Measurements from ENCODE around the gene MGLL. TPM values are rescaled to one million over a fixed set of nuclear protein-coding genes. Genes with fewer than 3 reads are reported as not detected.

Gene MGLL
- total and polyA plus RNA-seq, 8 donors = 8.6 to 318 (median 16.0) TPM

DNA sequence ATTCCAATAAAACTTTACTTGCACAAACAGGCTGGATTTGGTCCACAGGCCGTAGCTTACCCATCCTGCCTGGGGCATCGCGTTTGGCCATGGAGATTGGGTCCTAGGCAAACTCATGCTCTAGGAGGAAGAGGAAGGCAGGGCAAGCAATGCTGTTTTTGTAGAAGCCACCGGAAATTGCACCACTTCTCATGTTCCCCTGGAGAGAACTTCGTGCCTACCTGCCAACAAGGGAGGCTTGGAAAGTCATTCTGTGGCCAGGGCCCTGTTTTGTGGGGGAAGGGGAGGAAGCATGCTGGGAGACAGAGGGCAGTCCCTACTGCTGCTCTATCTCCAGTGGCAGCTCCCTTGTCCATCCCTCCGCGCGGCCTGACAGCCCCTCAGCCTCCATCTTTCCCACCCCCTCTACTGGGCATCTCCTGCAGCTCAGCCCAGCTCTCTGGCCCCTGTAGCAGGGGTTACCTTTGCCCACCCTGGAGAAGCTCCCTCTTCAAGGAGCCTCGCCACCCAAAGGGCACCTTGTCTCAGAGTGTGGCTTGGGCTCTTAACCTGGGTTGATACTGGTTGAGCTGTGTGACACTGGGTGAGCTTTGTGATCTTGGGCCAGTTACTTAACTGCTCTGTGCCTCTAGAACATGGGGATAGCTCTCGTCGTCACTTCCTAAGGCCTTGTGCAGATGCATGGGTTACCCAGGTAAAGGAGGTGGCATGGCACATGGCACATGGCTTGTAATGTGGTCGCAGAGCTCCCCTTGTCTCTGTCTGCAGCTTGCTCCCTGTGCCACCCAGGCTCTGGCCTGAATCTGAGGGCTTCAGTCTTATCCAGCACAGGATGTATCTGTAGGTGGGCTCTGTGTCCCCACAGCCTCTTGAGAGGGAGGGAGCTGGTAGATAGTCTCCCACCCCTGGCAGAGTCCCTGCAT, 143.4 kb downstream of the MGLL start:
- TF ChIP-seq, protein P1, sequence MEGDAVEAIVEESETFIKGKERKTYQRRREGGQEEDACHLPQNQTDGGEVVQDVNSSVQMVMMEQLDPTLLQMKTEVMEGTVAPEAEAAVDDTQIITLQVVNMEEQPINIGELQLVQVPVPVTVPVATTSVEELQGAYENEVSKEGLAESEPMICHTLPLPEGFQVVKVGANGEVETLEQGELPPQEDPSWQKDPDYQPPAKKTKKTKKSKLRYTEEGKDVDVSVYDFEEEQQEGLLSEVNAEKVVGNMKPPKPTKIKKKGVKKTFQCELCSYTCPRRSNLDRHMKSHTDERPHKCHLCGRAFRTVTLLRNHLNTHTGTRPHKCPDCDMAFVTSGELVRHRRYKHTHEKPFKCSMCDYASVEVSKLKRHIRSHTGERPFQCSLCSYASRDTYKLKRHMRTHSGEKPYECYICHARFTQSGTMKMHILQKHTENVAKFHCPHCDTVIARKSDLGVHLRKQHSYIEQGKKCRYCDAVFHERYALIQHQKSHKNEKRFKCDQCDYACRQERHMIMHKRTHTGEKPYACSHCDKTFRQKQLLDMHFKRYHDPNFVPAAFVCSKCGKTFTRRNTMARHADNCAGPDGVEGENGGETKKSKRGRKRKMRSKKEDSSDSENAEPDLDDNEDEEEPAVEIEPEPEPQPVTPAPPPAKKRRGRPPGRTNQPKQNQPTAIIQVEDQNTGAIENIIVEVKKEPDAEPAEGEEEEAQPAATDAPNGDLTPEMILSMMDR (IDR thresholded peaks at IDR 0.05) = no peak

DNA sequence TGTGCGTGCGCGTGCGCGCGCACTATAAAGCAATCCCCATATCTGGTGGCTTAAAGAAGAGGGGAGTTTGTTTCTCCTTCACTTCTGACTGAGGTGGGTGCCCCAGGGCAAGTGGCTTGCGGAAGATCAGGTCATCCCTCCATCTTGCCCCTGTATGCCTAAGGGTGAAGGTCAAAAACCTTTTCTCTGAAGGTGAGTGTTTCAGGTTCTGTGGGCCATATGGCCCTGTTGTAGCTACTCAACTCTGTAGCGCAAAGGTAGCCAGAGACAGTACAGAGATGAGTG, 144.1 kb downstream of the MGLL start:
- peaks cover 0 to 66% of the 10 kb centered on the region in 2 donors for H3K4me1 ChIP-seq
- peaks cover 0 to 43% of the 10 kb centered on the region in 2 donors for H3K36me3 ChIP-seq
- H3K4me3 ChIP-seq = no peak overlapping the region
- TF ChIP-seq, protein P1 (IDR thresholded peaks at IDR 0.05) = no peak
- DNase-seq (no peak), ATAC-seq (no peak)
- H3K27me3 ChIP-seq = no peaks in the 10 kb centered on the region
- H3K9me3 ChIP-seq = no peaks in the 10 kb centered on the region
- intact Hi-C loops (cut with DNase I) = no loop called here
- peak overlapping the region in 1 of 2 donors; percentile 82 for H3K27ac ChIP-seq

More for the DNA sequence above, 143.4 kb downstream of the MGLL start:
- DNase-seq (peak in 2 of 4 donors; percentile 57 to 85), ATAC-seq (no peak)
- H3K36me3 ChIP-seq = peaks cover 0 to 43% of the 10 kb centered on the region in 2 donors
- H3K27ac ChIP-seq = peak overlapping the region in 1 of 2 donors; percentile 82
- no peaks in the 10 kb centered on the region for H3K9me3 ChIP-seq
- no peaks in the 10 kb centered on the region for H3K27me3 ChIP-seq
- intact Hi-C loops (cut with DNase I) = no loop called here
- H3K4me1 ChIP-seq = peaks cover 0 to 66% of the 10 kb centered on the region in 2 donors
- H3K4me3 ChIP-seq = no peak overlapping the region

- TF ChIP-seq, protein P1 (IDR thresholded peaks at IDR 0.05) = no peak
- H3K36me3 ChIP-seq = peaks cover 0 to 43% of the 10 kb centered on the region in 2 donors
- H3K4me3 ChIP-seq = no peak overlapping the region
- no peaks in the 10 kb centered on the region for H3K9me3 ChIP-seq
- intact Hi-C loops (cut with DNase I) = no loop called here
- peak overlapping the region in 1 of 2 donors; percentile 82 for H3K27ac ChIP-seq
- peaks cover 0 to 61% of the 10 kb centered on the region in 2 donors for H3K4me1 ChIP-seq
- H3K27me3 ChIP-seq = no peaks in the 10 kb centered on the region
- peak in 2 of 4 donors; percentile 24 to 61 for DNase-seq
- no peak for ATAC-seq
Observed at GRCh38 chr3:127677541-127678314, 144.6 kb downstream of the MGLL start.

- Histone ChIP-seq H3K27me3 (no peaks in the 10 kb centered on the region), H3K9me3 (no peaks in the 10 kb centered on the region), H3K27ac (peak overlapping the region in 1 of 2 donors; percentile 82), H3K36me3 (peaks cover 0 to 43% of the 10 kb centered on the region in 2 donors), H3K4me1 (peaks cover 0 to 62% of the 10 kb centered on the region in 2 donors), H3K4me3 (no peak overlapping the region)
- TF ChIP-seq, protein P1 (IDR thresholded peaks at IDR 0.05) = no peak
- DNase-seq (peak in 2 of 4 donors; percentile 29 to 74), ATAC-seq (no peak)
- intact Hi-C loops (cut with DNase I) = no loop called here
Observed at GRCh38 chr3:127676921-127677351, 145.4 kb downstream of the MGLL start.

- no peaks in the 10 kb centered on the region for H3K9me3 ChIP-seq
- peak in 1 of 4 donors; percentile 53 for DNase-seq
Observed at GRCh38 chr3:127676456-127676855, 145.9 kb downstream of the MGLL start.

More at GRCh38 chr3:127676456-127676855, 145.9 kb downstream of the MGLL start:
- ATAC-seq = no peak
- intact Hi-C loops (cut with DNase I) = no loop called here
- Histone ChIP-seq H3K4me3 (no peak overlapping the region), H3K27ac (peak overlapping the region in 1 of 2 donors; percentile 82), H3K27me3 (no peaks in the 10 kb centered on the region), H3K36me3 (peaks cover 0 to 43% of the 10 kb centered on the region in 2 donors), H3K4me1 (peaks cover 0 to 66% of the 10 kb centered on the region in 2 donors)
- TF ChIP-seq, protein P1 (IDR thresholded peaks at IDR 0.05) = no peak
